ENCODE data around the gene ACTRT3.

The ACTRT3 gene

DNA sequence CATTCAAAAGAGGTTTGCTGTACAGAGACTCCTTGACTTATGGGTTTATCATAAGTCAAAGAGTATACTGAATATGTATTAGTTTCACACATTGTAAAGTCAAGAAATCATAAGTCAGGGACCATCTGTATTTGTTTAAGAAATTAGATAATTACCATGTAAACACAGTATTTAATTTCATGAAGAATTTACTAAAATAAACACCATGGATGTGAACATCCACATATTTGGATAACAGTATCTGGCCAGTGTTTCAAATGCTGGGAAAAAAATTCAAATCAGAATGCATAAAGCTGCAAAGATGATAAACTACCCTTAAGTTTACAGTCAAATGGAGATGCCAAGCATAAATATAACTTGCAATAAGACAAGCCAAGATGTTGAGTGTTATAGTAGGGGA is 20.9 kb upstream of the ACTRT3 start:
- peaks cover 54% of the 10 kb centered on the region for H3K36me3 Mint-ChIP-seq (ENCODE audit: low read depth)
- no peaks in the 10 kb centered on the region for H3K9me3 Mint-ChIP-seq
- intact Hi-C loops (cut with micrococcal nuclease), result no loop called here
- no peaks in the 10 kb centered on the region for H3K27me3 Mint-ChIP-seq
- H3K27ac Mint-ChIP-seq, result no peak overlapping the region
- H3K4me1 Mint-ChIP-seq (ENCODE audit: low read depth), result no peaks in the 10 kb centered on the region
- H3K4me3 Mint-ChIP-seq, result no peak overlapping the region

DNA sequence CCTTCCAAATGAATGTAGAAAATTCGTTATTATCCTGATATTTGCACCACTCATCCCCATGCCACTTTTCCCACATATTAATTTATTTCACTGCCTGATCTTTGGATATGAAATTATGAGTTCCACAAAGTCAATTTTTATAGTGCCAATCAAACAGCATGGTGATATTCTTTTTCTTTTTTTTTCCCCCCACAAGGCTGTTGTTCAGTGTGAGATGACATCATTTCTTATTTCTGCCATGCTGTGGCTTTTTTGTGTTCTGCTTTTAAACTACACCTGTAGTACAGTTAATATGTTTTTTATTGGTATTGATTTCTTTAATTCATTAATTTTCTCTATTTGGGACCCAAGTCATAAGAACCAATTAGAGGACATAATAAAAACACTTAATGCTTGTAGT is 18.4 kb upstream of the ACTRT3 start:
- intact Hi-C loops (cut with micrococcal nuclease), result no loop called here
- H3K4me3 Mint-ChIP-seq, result no peak overlapping the region
- H3K36me3 Mint-ChIP-seq (ENCODE audit: low read depth), result peaks cover 62% of the 10 kb centered on the region
- H3K27me3 Mint-ChIP-seq, result no peaks in the 10 kb centered on the region
- H3K27ac Mint-ChIP-seq, result no peak overlapping the region
- no peaks in the 10 kb centered on the region for H3K4me1 Mint-ChIP-seq (ENCODE audit: low read depth)
- H3K9me3 Mint-ChIP-seq, result no peaks in the 10 kb centered on the region

DNA sequence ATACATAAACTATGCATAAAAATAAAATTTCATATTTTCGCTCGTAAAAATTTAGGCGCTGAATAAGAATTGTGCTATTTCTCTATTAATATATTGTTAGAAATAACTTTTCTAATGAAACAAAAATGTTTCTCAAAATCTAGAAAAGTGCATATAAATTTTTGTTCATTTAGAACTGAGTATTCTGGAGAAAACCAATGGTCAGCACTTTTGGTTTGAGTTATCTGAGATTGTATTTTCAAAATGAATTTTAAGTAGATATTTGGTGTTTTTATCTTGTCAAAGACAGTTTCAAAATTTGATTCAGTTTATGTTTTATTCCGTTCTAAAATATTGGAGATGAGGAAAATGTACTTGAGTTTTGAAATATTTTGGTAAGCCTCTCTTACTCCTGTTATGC is 17.8 kb upstream of the ACTRT3 start:
- no peak overlapping the region for H3K4me3 Mint-ChIP-seq
- no peaks in the 10 kb centered on the region for H3K4me1 Mint-ChIP-seq (ENCODE audit: low read depth)
- intact Hi-C loops (cut with micrococcal nuclease), result no loop called here
- H3K27me3 Mint-ChIP-seq, result no peaks in the 10 kb centered on the region
- H3K36me3 Mint-ChIP-seq (ENCODE audit: low read depth), result peaks cover 62% of the 10 kb centered on the region
- H3K27ac Mint-ChIP-seq, result no peak overlapping the region
- H3K9me3 Mint-ChIP-seq, result no peaks in the 10 kb centered on the region

DNA sequence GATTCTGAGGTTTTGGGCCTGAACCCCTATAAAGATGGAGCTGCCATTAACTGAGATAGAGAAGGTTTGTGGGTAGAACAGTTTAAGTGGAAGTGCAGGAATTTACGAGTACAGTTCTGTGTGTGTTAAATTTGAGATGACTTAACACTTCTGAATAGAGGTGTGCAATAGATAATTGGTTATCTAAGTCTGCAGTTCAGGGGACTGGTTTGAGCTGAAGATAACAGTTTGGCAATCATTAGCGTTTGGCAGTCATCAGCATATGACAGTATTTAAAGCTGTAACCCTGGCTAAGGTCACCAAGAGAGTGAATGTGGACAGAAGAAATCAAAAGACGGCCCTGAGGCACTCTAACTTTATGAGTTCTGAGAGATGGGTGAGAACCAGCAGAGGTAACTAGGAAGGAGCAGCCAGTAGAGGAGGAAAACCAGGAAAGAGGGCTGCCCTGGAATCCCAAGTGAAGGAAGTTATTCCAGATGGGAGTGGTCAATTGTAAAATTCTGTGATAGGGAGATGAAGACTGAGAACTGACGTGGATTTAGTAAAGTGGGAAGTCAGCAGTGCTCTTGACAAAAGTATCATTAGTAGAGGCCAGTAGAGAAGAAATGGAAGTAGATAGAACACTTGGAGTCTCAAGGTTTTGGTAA is 12.0 kb upstream of the ACTRT3 start:
- Mint-ChIP-seq H3K4me3 (no peak overlapping the region), H3K9me3 (no peaks in the 10 kb centered on the region), H3K36me3 (ENCODE audit: low read depth) (peaks cover 83% of the 10 kb centered on the region), H3K4me1 (ENCODE audit: low read depth) (peaks cover 18% of the 10 kb centered on the region), H3K27me3 (no peaks in the 10 kb centered on the region), H3K27ac (no peak overlapping the region)
- intact Hi-C loops (cut with micrococcal nuclease), result no loop called here

DNA sequence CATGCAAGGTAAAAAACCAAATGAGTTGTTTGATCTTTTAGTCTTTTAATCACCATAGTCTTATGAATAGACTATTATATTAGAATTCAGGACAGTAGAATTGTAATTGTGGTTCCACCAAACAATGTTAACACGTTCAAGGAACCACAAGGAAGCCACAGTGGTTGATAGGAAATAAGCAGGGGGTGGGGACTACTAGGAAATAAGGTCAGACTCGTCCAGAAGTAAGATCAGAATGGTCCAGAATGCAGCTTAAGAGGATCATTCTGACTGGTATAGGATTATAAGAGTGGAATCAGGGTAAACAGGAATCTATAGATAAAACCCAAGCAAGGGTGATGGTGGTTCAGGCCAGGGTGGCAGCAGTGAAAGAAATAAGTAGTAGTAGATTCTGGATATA is 11.4 kb upstream of the ACTRT3 start:
- Mint-ChIP-seq H3K27ac (no peak overlapping the region), H3K27me3 (no peaks in the 10 kb centered on the region), H3K36me3 (ENCODE audit: low read depth) (peaks cover 83% of the 10 kb centered on the region), H3K9me3 (no peaks in the 10 kb centered on the region), H3K4me1 (ENCODE audit: low read depth) (peaks cover 18% of the 10 kb centered on the region), H3K4me3 (no peak overlapping the region)
- intact Hi-C loops (cut with micrococcal nuclease), result no loop called here

DNA sequence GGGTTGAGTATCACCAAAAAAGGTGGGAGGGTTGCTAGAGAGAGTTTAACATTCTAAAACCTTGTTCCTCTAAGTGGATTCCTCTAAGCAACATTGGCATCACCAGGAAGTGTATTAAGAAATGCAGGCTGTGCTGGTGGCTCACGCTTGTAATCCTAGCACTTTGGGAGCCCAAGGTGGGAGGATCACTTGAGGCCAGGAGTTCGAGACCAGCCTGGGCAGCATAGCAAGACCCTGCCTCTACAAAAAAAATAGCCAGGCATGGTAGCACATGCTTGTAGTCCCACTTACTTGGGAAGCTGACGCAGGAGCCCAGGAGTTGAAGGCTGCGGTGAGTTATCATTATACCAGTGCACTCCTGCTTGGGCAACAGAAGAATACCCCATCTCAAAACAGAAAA is 8.5 kb upstream of the ACTRT3 start:
- Mint-ChIP-seq H3K4me3 (no peak overlapping the region), H3K4me1 (ENCODE audit: low read depth) (peaks cover 27% of the 10 kb centered on the region)

DNA sequence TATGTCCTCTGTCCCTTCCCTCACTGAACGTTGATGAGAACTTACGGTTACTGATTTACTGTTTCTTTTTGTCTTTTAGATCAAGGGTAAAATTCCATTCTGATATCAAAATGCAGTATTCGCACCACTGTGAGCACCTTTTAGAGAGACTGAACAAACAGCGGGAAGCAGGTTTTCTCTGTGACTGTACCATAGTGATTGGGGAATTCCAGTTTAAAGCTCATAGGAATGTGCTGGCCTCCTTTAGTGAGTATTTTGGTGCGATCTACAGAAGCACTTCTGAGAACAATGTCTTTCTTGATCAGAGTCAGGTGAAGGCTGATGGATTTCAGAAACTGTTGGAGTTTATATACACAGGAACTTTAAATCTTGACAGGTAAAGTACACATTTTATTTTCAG is 4.8 kb upstream of the ACTRT3 start:
- intact Hi-C loops (cut with micrococcal nuclease), result loop anchor here (5.0 kb wide), 1 partner anchor 583 kb away; the partner anchor contains the start of gene SKIL
- Mint-ChIP-seq H3K27me3 (no peaks in the 10 kb centered on the region), H3K4me3 (peak overlapping the region; percentile 93), H3K9me3 (no peaks in the 10 kb centered on the region), H3K4me1 (ENCODE audit: low read depth) (peaks cover 14% of the 10 kb centered on the region), H3K36me3 (ENCODE audit: low read depth) (peaks cover 58% of the 10 kb centered on the region), H3K27ac (peak overlapping the region; percentile 99)

More for the DNA sequence above, 8.5 kb upstream of the ACTRT3 start:
- intact Hi-C loops (cut with micrococcal nuclease), result loop anchor here (5.0 kb wide), 2 partner anchors 34 to 194 kb away; partner anchors contain the start of genes LRRC34 and LRRIQ4
- Mint-ChIP-seq H3K36me3 (ENCODE audit: low read depth) (peaks cover 88% of the 10 kb centered on the region), H3K9me3 (no peaks in the 10 kb centered on the region), H3K27me3 (no peaks in the 10 kb centered on the region), H3K27ac (no peak overlapping the region)

DNA sequence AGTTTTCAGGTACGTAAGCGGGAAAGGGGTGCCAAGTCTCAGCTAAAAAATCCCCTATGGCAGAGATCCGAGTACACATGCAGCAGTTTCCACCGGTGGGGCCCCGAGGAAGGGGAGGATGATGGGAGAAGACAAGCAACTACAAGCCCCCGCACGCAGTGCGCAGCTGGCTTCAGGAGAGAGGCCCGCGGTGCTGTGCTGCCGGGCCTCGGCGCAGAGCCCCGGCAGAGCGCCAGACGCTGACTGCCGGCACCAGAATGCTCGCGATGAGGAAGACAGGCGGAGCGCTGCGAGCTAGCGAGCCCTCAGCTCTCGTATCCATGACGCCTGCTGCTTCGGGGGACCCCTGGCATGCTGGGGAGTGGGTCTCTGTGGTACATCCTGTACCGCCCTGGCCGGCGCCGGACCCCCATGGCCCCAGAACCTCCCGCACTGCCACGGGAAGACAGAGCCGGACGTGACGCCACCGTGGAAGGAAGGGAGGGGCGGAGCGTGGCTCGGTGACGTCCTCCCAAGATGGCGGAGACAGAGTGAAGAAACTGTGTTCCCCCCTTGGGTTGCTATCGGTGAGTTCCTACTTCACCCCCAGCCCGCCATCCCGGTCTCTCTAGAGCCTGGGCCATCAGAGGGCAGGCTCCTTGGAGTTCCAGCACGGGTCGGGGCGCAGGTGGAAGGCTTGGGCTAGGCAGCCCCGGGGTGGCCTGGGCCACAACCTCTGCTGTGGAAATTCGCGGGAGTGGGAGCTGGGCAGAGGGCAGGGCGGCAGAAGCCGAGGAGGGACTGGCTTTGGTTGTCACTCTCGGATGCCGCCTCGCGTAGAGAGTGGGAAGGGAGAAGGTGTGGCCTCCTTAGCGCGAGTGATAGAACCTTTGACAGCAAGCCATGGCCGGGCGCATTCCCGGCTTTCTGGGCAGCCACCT is 3.8 kb upstream of the ACTRT3 start, which contains the start of gene MYNN:
Gene MYNN, plus strand, starts transcription at position 500 of the 920 bp plus-strand sequence. CDS start 900 bp downstream, outside the sequence.
- Mint-ChIP-seq H3K9me3 (no peaks in the 10 kb centered on the region), H3K27ac (peak within 1 kb of the TSS; percentile 99), H3K4me1 (ENCODE audit: low read depth) (peaks cover 14% of the 10 kb centered on the region), H3K27me3 (no peaks in the 10 kb centered on the region), H3K4me3 (peak within 1 kb of the TSS; percentile 93), H3K36me3 (ENCODE audit: low read depth) (peaks cover 47% of the 10 kb centered on the region)
- intact Hi-C loops (cut with micrococcal nuclease), result loop anchor here (1.0 to 5.0 kb wide), 3 partner anchors 9 to 584 kb away; partner anchors contain the start of genes PHC3 and SKIL

DNA sequence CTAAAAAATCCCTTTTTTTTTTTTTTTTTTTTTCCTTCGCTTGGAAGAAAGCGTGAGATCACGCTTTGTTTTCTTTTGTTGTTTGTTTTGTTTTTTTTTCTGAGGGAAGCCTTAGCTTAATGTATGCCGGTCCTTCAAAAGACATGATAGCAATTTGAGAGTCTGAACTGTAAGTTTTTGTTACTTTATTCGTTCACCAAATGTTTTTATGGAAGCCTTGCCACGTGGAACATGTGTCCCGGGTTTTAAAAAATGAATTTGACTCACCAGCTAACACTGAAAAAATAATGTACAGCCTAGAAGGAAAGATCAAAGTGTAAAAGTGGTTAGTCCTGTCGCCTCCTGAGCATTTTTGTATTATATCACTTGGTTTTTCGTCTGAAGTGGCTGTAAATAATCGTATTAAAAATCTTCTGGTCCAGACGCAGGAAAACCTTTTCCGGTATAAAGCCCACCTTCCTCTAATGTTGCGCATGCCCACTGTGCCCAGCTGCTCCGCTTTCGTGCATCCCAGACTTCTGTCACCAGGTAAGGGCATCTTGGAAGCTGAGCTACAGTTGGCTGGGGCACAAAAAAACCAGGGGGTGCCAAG is 3.0 kb upstream of the ACTRT3 start:
- intact Hi-C loops (cut with micrococcal nuclease), result loop anchor here (2.0 to 5.0 kb wide), 2 partner anchors 408 to 585 kb away; partner anchors contain the start of genes PHC3 and SKIL
- peak overlapping the region; percentile 99 for H3K27ac Mint-ChIP-seq
- no peaks in the 10 kb centered on the region for H3K27me3 Mint-ChIP-seq
- peaks cover 14% of the 10 kb centered on the region for H3K4me1 Mint-ChIP-seq (ENCODE audit: low read depth)
- H3K4me3 Mint-ChIP-seq, result peak overlapping the region; percentile 93
- H3K36me3 Mint-ChIP-seq (ENCODE audit: low read depth), result peaks cover 40% of the 10 kb centered on the region
- H3K9me3 Mint-ChIP-seq, result no peaks in the 10 kb centered on the region

DNA sequence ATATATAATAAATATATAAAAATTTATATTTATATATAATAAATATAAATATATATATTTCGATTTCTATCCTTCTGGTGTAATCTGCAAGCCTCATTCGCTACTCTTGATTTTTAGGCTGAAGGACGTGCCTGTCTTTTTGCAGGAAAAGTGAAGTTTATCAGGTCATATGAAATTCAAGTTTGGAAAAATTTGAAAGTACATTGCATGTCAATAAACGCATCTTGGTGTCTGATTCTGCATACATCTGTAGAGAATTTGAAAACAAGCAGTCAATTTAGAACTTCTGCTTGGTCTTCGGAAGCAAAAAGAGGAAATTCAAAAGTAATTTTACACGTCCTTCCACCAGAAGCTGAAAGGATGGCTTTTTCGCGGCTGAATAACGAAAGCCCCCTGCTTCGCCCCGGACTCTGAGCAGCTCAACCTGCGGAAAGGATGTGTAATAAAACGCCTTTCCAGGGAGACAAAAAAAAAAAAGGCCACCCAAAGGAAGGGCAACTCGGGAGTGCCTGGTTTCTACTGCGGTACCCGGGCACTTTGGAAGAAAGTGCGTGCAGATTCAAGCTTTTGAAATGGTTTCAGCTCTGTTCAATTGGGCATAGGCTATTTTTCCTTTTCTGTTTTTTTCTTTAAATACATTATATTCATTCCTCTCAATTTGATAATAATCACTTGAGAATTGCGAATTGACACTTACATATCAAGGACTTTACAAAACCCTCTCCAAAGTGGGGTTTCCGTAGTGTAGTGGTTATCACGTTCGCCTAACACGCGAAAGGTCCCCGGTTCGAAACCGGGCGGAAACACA is 2.3 kb upstream of the ACTRT3 start:
- Mint-ChIP-seq H3K27ac (peak overlapping the region; percentile 99), H3K9me3 (no peaks in the 10 kb centered on the region), H3K4me1 (ENCODE audit: low read depth) (peaks cover 9% of the 10 kb centered on the region), H3K27me3 (no peaks in the 10 kb centered on the region), H3K36me3 (ENCODE audit: low read depth) (peaks cover 33% of the 10 kb centered on the region), H3K4me3 (peak overlapping the region; percentile 93)
- intact Hi-C loops (cut with micrococcal nuclease), result loop anchor here (2.0 to 5.0 kb wide), 2 partner anchors 409 to 586 kb away; partner anchors contain the start of genes PHC3 and SKIL

DNA sequence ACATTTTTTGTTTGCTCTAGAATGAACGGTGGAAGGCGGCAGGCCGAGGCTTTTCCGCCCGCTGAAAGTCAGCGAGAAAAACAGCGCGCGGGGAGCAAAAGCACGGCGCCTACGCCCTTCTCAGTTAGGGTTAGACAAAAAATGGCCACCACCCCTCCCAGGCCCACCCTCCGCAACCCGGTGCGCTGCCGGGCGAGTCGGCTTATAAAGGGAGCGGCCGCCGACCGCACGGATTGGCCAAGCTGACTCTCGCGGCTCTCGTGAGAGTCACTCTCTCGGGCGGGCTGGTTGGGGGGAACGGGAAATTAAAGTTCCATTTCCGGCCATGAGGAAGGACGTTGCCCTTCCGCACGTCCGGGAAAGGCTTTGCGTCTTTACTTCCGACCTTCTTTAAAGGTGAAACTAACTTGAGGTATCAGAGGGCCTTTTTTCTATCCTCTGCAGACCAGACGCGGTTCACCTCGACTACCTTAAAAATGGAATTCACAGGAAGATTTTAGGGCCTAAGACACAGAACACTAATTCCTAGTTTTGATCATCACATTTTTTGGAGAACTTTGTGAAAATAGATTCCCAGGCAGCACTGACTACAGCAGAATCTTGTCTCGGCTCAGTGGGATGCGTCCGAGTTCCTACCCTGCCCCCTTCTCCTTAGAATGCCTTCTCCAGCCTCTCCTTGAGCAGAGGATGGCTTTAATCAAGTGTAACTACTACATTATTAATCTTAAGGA is 4.3 kb downstream of the ACTRT3 start, which contains the start of gene TERC:
Gene TERC, minus strand, starts transcription at position 179 of the 731 bp plus-strand sequence.
- Mint-ChIP-seq H3K27ac (peak within 1 kb of the TSS; percentile 98), H3K27me3 (no peaks in the 10 kb centered on the region), H3K4me1 (ENCODE audit: low read depth) (peaks cover 4% of the 10 kb centered on the region), H3K36me3 (ENCODE audit: low read depth) (peaks cover 5% of the 10 kb centered on the region), H3K9me3 (no peaks in the 10 kb centered on the region), H3K4me3 (peak within 1 kb of the TSS; percentile 94)
- intact Hi-C loops (cut with micrococcal nuclease), result loop anchor here (1.0 to 10.0 kb wide), 6 partner anchors 8 to 1670 kb away; partner anchors contain the start of genes GOLIM4, LRRC31, MYNN and SEC62

DNA sequence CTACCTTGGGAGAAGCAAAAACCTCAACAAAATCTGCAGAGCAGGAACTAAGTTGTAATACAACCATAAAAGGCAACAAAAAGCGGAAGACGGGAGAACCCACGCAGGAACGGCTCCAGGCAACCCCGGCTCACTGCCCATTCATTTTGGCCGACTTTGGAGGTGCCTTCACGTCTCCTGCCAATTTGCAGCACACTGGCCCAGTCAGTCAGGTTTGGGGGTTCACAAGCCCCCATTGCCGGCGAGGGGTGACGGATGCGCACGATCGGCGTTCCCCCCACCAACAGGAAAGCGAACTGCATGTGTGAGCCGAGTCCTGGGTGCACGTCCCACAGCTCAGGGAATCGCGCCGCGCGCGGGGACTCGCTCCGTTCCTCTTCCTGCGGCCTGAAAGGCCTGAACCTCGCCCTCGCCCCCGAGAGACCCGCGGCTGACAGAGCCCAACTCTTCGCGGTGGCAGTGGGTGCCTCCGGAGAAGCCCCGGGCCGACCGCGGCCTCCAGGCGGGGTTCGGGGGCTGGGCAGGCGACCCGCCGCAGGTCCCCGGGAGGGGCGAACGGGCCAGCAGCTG is 5.0 kb downstream of the ACTRT3 start:
- Mint-ChIP-seq H3K36me3 (ENCODE audit: low read depth) (peaks cover 5% of the 10 kb centered on the region), H3K27me3 (no peaks in the 10 kb centered on the region), H3K4me1 (ENCODE audit: low read depth) (peaks cover 5% of the 10 kb centered on the region), H3K27ac (peak overlapping the region; percentile 98), H3K4me3 (peak overlapping the region; percentile 94), H3K9me3 (no peaks in the 10 kb centered on the region)
- intact Hi-C loops (cut with micrococcal nuclease), result loop anchor here (1.0 to 10.0 kb wide), 6 partner anchors 9 to 1670 kb away; partner anchors contain the start of genes GOLIM4, LRRC31, MYNN and SEC62

All from dendritic cell treated with granulocyte-macrophage colony-stimulating factor and Interleukin-4, amounts not matched to agents 40 ng/mL and 50 ng/mL, for 4 days (primary cell).